ENCODE data around the gene DIRAS1. TPM values are rescaled to one million over a fixed set of nuclear protein-coding genes. Genes with fewer than 3 reads are reported as not detected.

DIRAS1 gene
- total and polyA plus RNA-seq, 2 experiments from 2014 or later = 2.8 to 18.6 TPM

DNA sequence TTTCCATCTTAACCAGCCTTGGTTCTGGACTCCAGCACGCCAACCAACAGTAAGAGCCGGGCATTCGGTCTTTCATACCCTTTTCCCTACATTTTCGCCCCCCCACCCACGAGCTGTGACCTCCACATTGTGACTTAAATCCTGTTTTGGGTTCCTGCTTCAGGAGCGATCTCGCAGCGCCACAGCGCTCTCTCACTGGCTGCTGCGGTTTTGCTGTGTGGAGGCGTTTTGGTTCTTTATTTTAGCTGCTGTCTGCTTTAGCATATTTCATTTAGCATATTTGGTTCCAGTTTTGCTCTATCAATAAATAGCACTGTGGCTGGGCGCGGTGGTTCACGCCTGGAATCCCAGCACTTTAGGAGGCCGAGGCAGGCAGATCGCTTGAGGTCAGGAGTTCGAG, 38.2 kb upstream of the DIRAS1 start (continued):
- TF ChIP-seq, protein P1, sequence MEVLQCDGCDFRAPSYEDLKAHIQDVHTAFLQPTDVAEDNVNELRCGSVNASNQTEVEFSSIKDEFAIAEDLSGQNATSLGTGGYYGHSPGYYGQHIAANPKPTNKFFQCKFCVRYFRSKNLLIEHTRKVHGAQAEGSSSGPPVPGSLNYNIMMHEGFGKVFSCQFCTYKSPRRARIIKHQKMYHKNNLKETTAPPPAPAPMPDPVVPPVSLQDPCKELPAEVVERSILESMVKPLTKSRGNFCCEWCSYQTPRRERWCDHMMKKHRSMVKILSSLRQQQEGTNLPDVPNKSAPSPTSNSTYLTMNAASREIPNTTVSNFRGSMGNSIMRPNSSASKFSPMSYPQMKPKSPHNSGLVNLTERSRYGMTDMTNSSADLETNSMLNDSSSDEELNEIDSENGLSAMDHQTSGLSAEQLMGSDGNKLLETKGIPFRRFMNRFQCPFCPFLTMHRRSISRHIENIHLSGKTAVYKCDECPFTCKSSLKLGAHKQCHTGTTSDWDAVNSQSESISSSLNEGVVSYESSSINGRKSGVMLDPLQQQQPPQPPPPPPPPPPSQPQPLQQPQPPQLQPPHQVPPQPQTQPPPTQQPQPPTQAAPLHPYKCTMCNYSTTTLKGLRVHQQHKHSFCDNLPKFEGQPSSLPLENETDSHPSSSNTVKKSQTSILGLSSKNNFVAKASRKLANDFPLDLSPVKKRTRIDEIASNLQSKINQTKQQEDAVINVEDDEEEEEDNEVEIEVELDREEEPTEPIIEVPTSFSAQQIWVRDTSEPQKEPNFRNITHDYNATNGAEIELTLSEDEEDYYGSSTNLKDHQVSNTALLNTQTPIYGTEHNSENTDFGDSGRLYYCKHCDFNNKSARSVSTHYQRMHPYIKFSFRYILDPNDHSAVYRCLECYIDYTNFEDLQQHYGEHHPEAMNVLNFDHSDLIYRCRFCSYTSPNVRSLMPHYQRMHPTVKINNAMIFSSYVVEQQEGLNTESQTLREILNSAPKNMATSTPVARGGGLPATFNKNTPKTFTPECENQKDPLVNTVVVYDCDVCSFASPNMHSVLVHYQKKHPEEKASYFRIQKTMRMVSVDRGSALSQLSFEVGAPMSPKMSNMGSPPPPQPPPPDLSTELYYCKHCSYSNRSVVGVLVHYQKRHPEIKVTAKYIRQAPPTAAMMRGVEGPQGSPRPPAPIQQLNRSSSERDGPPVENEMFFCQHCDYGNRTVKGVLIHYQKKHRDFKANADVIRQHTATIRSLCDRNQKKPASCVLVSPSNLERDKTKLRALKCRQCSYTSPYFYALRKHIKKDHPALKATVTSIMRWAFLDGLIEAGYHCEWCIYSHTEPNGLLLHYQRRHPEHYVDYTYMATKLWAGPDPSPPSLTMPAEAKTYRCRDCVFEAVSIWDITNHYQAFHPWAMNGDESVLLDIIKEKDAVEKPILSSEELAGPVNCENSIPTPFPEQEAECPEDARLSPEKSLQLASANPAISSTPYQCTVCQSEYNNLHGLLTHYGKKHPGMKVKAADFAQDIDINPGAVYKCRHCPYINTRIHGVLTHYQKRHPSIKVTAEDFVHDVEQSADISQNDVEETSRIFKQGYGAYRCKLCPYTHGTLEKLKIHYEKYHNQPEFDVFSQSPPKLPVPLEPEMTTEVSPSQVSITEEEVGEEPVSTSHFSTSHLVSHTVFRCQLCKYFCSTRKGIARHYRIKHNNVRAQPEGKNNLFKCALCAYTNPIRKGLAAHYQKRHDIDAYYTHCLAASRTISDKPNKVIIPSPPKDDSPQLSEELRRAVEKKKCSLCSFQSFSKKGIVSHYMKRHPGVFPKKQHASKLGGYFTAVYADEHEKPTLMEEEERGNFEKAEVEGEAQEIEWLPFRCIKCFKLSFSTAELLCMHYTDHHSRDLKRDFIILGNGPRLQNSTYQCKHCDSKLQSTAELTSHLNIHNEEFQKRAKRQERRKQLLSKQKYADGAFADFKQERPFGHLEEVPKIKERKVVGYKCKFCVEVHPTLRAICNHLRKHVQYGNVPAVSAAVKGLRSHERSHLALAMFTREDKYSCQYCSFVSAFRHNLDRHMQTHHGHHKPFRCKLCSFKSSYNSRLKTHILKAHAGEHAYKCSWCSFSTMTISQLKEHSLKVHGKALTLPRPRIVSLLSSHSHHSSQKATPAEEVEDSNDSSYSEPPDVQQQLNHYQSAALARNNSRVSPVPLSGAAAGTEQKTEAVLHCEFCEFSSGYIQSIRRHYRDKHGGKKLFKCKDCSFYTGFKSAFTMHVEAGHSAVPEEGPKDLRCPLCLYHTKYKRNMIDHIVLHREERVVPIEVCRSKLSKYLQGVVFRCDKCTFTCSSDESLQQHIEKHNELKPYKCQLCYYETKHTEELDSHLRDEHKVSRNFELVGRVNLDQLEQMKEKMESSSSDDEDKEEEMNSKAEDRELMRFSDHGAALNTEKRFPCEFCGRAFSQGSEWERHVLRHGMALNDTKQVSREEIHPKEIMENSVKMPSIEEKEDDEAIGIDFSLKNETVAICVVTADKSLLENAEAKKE (CRISPR knock-in tag; IDR thresholded peaks at IDR 0.05) = no peak
- TF ChIP-seq, protein P2, sequence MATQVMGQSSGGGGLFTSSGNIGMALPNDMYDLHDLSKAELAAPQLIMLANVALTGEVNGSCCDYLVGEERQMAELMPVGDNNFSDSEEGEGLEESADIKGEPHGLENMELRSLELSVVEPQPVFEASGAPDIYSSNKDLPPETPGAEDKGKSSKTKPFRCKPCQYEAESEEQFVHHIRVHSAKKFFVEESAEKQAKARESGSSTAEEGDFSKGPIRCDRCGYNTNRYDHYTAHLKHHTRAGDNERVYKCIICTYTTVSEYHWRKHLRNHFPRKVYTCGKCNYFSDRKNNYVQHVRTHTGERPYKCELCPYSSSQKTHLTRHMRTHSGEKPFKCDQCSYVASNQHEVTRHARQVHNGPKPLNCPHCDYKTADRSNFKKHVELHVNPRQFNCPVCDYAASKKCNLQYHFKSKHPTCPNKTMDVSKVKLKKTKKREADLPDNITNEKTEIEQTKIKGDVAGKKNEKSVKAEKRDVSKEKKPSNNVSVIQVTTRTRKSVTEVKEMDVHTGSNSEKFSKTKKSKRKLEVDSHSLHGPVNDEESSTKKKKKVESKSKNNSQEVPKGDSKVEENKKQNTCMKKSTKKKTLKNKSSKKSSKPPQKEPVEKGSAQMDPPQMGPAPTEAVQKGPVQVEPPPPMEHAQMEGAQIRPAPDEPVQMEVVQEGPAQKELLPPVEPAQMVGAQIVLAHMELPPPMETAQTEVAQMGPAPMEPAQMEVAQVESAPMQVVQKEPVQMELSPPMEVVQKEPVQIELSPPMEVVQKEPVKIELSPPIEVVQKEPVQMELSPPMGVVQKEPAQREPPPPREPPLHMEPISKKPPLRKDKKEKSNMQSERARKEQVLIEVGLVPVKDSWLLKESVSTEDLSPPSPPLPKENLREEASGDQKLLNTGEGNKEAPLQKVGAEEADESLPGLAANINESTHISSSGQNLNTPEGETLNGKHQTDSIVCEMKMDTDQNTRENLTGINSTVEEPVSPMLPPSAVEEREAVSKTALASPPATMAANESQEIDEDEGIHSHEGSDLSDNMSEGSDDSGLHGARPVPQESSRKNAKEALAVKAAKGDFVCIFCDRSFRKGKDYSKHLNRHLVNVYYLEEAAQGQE (IDR thresholded peaks at IDR 0.05; ENCODE audit: unreplicated experiment) = no peak
- TF ChIP-seq EZH2phosphoT487 (IDR thresholded peaks at IDR 0.05; ENCODE audit: unreplicated experiment) = no peak
- no peak for TF ChIP-seq NANOG (IDR thresholded peaks at IDR 0.05; ENCODE audit: borderline replicate concordance)

DNA sequence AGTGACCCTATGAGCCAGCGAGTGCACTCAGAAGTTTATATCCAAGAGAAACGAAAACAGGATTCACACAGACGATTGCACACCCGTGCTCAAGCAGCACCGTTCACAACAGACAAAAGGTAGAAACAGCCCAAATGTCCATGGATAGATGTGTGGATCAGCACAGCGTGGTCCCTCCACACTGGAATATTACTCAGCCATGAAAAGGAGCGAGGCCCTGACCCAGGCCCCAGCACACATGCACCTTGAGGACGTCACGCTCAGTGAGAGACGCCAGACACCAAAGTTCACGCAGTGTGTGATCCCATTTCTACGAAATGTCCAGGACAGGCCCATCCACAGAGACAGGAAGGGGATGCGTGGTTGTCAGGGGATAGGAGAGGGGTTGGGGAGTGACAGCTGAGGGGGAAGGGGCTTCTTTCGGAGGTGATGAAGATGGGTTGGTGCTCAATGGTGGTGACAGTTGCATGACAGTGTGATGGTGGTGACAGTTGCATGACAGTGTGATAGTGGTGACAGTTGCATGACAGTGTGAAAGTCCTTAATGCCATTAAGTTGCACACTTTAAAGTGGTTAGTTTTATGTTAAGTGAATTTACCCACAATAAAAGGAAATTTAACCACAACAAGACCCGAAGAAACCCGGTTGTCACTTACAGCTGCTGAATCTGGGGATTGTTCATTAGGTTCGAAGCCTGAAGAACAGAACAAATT, 37.6 kb upstream of the DIRAS1 start:
- Histone ChIP-seq H3K27ac (ENCODE audit: low read depth) (no peak overlapping the region), H3K79me2 (replicated peaks; ENCODE audit: insufficient read depth) (no peaks in the 10 kb centered on the region), H3F3A (replicated peaks; ENCODE audit: low read depth) (no peaks in the 10 kb centered on the region), H4K20me1 (replicated peaks; ENCODE audit: insufficient read depth) (no peaks in the 10 kb centered on the region; the same call in 1 of the 2 replicates), H3K4me1 (ENCODE audit: insufficient read depth) (no peaks in the 10 kb centered on the region), H3K36me3 (ENCODE audit: insufficient read depth) (peaks cover 6% of the 10 kb centered on the region), H2AFZ (no peak overlapping the region), H3K4me3 (no peak overlapping the region), H3K27me3 (ENCODE audit: insufficient read depth) (no peaks in the 10 kb centered on the region), H3K4me2 (no peak overlapping the region), H3K9me2 (ENCODE audit: insufficient read depth) (no peaks in the 10 kb centered on the region)
- Mint-ChIP-seq H3K36me3 (ENCODE audit: low read depth) (peaks cover 67% of the 10 kb centered on the region), H3K4me1 (no peaks in the 10 kb centered on the region), H3K27me3 (ENCODE audit: insufficient read depth, low read depth, poor library complexity) (peaks cover 6% of the 10 kb centered on the region), H3K27ac (no peak overlapping the region), H3K9me3 (no peaks in the 10 kb centered on the region), H3K4me3 (no peak overlapping the region)
- DNase-seq (ENCODE audit: low spot score) = no peak
- ATAC-seq = no peak
- TF ChIP-seq POLR2AphosphoS5 (IDR thresholded peaks at IDR 0.05; ENCODE audit: low read depth) (no peak), CREB1 (CRISPR knock-in tag; IDR thresholded peaks at IDR 0.05; ENCODE audit: low read depth) (no peak), EZH2phosphoT487 (IDR thresholded peaks at IDR 0.05; ENCODE audit: unreplicated experiment) (no peak)
- TF ChIP-seq, protein P3, sequence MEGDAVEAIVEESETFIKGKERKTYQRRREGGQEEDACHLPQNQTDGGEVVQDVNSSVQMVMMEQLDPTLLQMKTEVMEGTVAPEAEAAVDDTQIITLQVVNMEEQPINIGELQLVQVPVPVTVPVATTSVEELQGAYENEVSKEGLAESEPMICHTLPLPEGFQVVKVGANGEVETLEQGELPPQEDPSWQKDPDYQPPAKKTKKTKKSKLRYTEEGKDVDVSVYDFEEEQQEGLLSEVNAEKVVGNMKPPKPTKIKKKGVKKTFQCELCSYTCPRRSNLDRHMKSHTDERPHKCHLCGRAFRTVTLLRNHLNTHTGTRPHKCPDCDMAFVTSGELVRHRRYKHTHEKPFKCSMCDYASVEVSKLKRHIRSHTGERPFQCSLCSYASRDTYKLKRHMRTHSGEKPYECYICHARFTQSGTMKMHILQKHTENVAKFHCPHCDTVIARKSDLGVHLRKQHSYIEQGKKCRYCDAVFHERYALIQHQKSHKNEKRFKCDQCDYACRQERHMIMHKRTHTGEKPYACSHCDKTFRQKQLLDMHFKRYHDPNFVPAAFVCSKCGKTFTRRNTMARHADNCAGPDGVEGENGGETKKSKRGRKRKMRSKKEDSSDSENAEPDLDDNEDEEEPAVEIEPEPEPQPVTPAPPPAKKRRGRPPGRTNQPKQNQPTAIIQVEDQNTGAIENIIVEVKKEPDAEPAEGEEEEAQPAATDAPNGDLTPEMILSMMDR (conservative IDR thresholded peaks at IDR 0.05; ENCODE audit: low read depth in 2 of 2) = no peak
- TF ChIP-seq, protein P4, sequence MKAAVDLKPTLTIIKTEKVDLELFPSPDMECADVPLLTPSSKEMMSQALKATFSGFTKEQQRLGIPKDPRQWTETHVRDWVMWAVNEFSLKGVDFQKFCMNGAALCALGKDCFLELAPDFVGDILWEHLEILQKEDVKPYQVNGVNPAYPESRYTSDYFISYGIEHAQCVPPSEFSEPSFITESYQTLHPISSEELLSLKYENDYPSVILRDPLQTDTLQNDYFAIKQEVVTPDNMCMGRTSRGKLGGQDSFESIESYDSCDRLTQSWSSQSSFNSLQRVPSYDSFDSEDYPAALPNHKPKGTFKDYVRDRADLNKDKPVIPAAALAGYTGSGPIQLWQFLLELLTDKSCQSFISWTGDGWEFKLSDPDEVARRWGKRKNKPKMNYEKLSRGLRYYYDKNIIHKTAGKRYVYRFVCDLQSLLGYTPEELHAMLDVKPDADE (IDR thresholded peaks at IDR 0.05) = no peak

Data from GM23338 (cell line).